Fibroblast of gingiva (primary cell): ENCODE measurements around the gene MYL3.

Experiments
- DNase-seq: peaks from one replicate; pipeline ENCODE4 v3.0.0-alpha.2; 2011; ENCODE audit warnings: low read depth

MYL3 gene

GRCh38 chr3:46849686-46850467 lies 13.4 kb downstream of the MYL3 start:
- no peak for DNase-seq

- no peak for DNase-seq
Observed at GRCh38 chr3:46849045-46849631, 14.1 kb downstream of the MYL3 start.

GRCh38 chr3:46848271-46849044 lies 14.8 kb downstream of the MYL3 start:
- peak; percentile 46 for DNase-seq

- no peak for DNase-seq
Observed at GRCh38 chr3:46847744-46848143, 15.5 kb downstream of the MYL3 start.

GRCh38 chr3:46846624-46847542 lies 16.4 kb downstream of the MYL3 start:
- DNase-seq, result no peak

GRCh38 chr3:46845860-46846623 lies 17.2 kb downstream of the MYL3 start:
- peak; percentile 85 for DNase-seq

- peak; percentile 96 for DNase-seq
Observed at GRCh38 chr3:46845397-46845859, 17.8 kb downstream of the MYL3 start.

- no peak for DNase-seq
Observed at GRCh38 chr3:46844881-46845312, 18.3 kb downstream of the MYL3 start.

- no peak for DNase-seq
Observed at GRCh38 chr3:46844397-46844796, 18.8 kb downstream of the MYL3 start.

GRCh38 chr3:46843508-46843907 lies 19.7 kb downstream of the MYL3 start:
- DNase-seq, result no peak

GRCh38 chr3:46840491-46840890 lies 22.8 kb downstream of the MYL3 start:
- no peak for DNase-seq

- no peak for DNase-seq
Observed at GRCh38 chr3:46838301-46838700, 24.9 kb downstream of the MYL3 start.

- DNase-seq, result no peak
Observed at GRCh38 chr3:46835491-46835890, 27.8 kb downstream of the MYL3 start.

GRCh38 chr3:46835054-46835453 lies 28.2 kb downstream of the MYL3 start:
- no peak for DNase-seq

- no peak for DNase-seq
Observed at GRCh38 chr3:46833346-46834300, 29.6 kb downstream of the MYL3 start.

- DNase-seq, result no peak
Observed at GRCh38 chr3:46831841-46832240, 31.4 kb downstream of the MYL3 start.

- DNase-seq, result no peak
Observed at GRCh38 chr3:46831316-46831715, 31.9 kb downstream of the MYL3 start.

- DNase-seq, result no peak
Observed at GRCh38 chr3:46830801-46831200, 32.4 kb downstream of the MYL3 start.

GRCh38 chr3:46829699-46830208 lies 33.5 kb downstream of the MYL3 start:
- DNase-seq, result no peak

- no peak for DNase-seq
Observed at GRCh38 chr3:46825450-46825849, 37.8 kb downstream of the MYL3 start.
